IPS-20b (cell line): ENCODE data around the gene ASPG.

Source experiments
- H3K27ac ChIP-seq: one replicate; pipeline ENCODE4 v1.5.1; 2013; ENCODE audit warnings: low read length
- H3K27me3 ChIP-seq: 2 replicates; pipeline ENCODE4 v1.6.1; 2013; ENCODE audit warnings: mild to moderate bottlenecking, low read length, inconsistent platforms; ENCODE audit not compliant: insufficient read depth
- H3K36me3 ChIP-seq: 2 replicates; pipeline ENCODE4 v1.6.1; 2013; ENCODE audit warnings: low read depth, mild to moderate bottlenecking, inconsistent platforms, low read length, moderate library complexity; ENCODE audit not compliant: insufficient read depth
- H3K4me1 ChIP-seq: 2 replicates; pipeline ENCODE4 v1.6.1; 2013; ENCODE audit warnings: mild to moderate bottlenecking, control low read depth, inconsistent platforms, low read length, moderate library complexity; ENCODE audit not compliant: insufficient read depth
- H3K4me3 ChIP-seq: 2 replicates; pipeline ENCODE4 v1.5.1; 2013; ENCODE audit warnings: mild to moderate bottlenecking, low read length, inconsistent platforms
- H3K9ac ChIP-seq: 2 replicates; pipeline ENCODE4 v1.6.1; 2013; ENCODE audit warnings: low read depth, mild to moderate bottlenecking, inconsistent platforms, low read length, moderate library complexity
- H3K9me3 ChIP-seq: 2 replicates; pipeline ENCODE4 v1.6.1; 2013; ENCODE audit warnings: mild to moderate bottlenecking, low read depth, low read length, inconsistent platforms; ENCODE audit not compliant: insufficient read depth

The ASPG gene

DNA sequence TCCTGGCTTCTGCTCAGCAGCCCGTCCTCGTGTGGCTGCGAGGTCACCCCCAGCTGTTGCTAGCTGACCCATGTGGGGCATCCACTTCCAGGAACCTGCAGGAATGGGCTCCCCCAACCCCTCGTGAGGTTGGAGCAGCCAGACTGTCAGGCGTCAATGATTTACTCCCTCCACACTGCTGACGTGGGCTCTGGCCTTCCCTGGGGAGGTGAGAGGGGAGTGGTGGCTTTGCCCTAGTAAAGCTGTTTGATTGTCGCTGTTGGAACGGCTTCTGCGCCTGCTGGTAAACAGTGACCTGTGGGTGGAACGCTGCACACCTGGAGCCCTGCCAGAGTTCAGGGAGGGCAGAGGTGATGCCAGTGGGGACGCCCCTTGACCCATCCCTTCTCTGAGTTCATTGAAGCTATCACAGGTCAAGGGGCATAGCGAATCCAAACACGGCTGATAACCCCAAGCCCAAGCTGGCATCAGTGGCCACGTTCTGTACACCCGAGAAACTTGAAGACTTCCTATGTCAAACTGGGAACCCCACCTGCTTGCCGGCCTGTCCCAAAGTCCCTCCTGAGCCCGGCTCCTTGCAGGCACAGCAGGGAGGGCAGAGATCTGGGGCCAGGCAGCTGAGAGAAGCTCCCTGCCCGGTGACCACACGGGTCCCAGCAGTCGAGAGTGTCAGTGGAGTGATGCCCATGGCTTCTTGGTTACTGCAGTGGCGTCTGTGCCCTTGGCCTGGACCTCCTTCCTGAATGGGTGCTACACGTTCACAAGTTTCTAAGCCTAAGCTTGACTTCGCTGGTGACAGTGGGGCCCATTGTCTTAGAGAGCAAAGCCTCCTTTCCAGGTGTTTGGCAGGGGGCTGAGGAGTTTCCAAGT is 2.7 kb downstream of the ASPG start:
- H3K9ac ChIP-seq: no peak overlapping the region
- H3K4me3 ChIP-seq: no peak overlapping the region
- no peaks in the 10 kb centered on the region for H3K36me3 ChIP-seq
- no peaks in the 10 kb centered on the region for H3K9me3 ChIP-seq
- peaks cover 10% of the 10 kb centered on the region; the same call in 1 of the 2 replicates for H3K27me3 ChIP-seq
- H3K27ac ChIP-seq: no peak overlapping the region
- H3K4me1 ChIP-seq: no peaks in the 10 kb centered on the region

DNA sequence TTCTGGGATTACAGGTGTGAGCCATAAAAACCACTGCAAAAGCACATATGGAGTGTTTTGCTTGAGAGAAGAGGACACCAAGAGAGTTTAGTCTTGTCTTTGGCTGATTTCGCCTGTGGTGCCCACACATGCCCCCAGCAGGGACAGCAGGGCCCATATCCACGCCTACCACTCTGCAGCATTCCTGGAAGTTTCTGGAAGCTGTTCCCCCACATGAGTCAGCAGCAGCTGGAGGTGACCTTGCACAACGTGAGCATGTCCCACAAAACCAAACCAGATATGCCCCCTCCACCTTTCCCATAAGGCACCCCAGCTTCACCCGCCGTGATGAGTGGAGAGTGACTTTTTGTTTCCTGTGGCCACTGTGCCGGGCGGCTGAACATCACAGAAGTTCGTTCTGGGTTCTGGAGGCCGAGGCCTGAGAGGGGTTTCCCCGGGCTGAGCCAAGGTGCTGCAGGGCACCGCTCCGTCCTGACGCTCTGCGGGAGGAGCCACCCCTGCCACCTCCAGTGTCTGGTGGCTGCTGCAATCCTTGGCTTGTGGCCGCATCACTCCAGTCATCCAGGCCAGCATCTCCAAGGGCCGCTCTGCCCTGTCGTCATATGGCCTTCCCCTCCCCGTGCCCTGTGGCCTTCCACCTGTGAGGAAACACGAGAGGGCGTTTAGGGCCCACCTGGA is 4.7 kb downstream of the ASPG start:
- H3K27me3 ChIP-seq: peaks cover 10% of the 10 kb centered on the region; the same call in 1 of the 2 replicates
- no peak overlapping the region for H3K9ac ChIP-seq
- no peaks in the 10 kb centered on the region for H3K36me3 ChIP-seq
- no peaks in the 10 kb centered on the region for H3K9me3 ChIP-seq
- H3K27ac ChIP-seq: no peak overlapping the region
- no peaks in the 10 kb centered on the region for H3K4me1 ChIP-seq
- H3K4me3 ChIP-seq: no peak overlapping the region

GRCh38 chr14:104091061-104091926 is 5.8 kb downstream of the ASPG start:
- H3K36me3 ChIP-seq: no peaks in the 10 kb centered on the region
- H3K27me3 ChIP-seq: peaks cover 3% of the 10 kb centered on the region; the same call in 1 of the 2 replicates
- no peak overlapping the region for H3K9ac ChIP-seq
- H3K27ac ChIP-seq: no peak overlapping the region
- H3K9me3 ChIP-seq: no peaks in the 10 kb centered on the region
- H3K4me1 ChIP-seq: no peaks in the 10 kb centered on the region
- no peak overlapping the region for H3K4me3 ChIP-seq

DNA sequence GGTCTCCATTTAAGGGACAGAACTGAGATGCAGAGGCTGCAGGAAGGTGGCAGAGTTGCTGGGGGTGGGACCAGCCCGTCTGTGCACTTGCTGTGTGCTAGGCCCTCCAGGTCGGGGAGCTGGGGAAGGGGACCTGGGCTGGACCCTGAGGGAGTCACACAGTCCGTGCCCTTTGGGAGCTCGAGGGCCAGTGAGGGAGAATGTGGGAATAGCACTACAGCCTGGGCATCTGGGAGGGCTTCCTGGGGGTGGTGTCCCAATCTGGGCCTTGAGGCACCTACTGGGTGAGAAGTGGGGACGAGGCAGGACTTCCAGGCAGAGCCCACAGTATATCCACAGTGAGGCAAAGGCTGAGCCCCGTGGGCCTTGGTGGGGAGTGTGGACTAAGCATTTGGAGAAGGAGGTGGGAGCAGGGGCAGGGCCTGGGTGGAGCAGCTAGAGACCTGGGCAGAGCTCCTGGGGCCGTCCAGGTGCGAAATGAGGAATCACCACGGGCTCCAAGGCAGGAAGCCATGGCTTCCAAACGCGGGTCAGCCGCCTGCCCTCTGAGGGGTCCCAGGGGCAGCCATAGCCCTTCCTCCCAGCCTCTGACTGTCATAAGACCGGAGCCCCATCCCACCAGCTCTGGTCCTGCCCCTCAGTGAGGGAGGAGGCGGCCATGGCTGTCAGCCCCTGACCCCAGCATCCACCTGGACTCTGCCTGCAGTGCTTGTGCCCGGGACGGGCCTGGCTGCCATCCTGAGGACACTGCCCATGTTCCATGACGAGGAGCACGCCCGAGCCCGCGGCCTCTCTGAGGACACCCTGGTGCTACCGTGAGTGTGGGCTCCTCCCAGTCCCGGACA is 6.6 kb downstream of the ASPG start:
- Histone ChIP-seq H3K9ac (no peak overlapping the region), H3K9me3 (no peaks in the 10 kb centered on the region), H3K4me1 (no peaks in the 10 kb centered on the region), H3K27me3 (no peaks in the 10 kb centered on the region), H3K36me3 (no peaks in the 10 kb centered on the region), H3K4me3 (no peak overlapping the region), H3K27ac (no peak overlapping the region)

- Histone ChIP-seq H3K27me3 (no peaks in the 10 kb centered on the region), H3K9ac (no peak overlapping the region), H3K36me3 (no peaks in the 10 kb centered on the region), H3K9me3 (no peaks in the 10 kb centered on the region), H3K27ac (no peak overlapping the region), H3K4me3 (no peak overlapping the region), H3K4me1 (no peaks in the 10 kb centered on the region)
These were observed 7.4 kb downstream of the ASPG start for GRCh38 chr14:104092931-104093365.

DNA sequence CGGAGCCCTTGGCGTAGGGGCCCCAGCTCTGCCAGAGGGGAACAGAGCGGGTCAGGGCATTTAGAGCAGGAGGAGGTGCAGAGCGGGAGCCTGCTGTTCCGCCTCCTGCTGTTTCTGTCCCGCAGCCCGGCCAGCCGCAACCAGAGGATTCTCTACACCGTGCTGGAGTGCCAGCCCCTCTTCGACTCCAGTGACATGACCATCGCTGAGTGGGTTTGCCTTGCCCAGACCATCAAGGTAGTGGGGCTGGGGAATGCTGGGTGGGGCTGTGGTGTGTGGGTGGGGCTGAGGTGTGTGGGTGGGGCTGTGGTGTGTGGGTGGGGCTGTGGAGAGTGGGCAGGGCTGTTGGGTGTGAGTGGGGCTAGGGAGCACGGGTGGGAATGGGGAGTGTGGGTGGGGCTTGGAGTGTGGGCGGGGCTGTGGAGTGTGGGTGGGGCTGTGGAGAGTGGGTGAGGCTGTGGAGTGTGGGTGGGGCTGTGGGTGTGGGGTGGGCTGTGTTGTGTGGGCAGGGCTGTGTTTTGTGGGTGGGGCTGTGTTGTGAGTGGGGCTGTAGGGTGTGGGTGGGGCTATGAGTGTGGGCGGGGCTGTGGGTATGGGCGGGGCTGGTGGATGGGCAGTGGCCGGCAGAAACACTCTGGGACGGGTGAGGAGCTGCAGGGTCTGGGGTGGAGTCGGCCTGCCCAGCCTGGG is 8.0 kb downstream of the ASPG start:
- Histone ChIP-seq H3K4me1 (no peaks in the 10 kb centered on the region), H3K4me3 (no peak overlapping the region), H3K27me3 (no peaks in the 10 kb centered on the region), H3K27ac (no peak overlapping the region), H3K9me3 (no peaks in the 10 kb centered on the region), H3K36me3 (no peaks in the 10 kb centered on the region), H3K9ac (no peak overlapping the region)

DNA sequence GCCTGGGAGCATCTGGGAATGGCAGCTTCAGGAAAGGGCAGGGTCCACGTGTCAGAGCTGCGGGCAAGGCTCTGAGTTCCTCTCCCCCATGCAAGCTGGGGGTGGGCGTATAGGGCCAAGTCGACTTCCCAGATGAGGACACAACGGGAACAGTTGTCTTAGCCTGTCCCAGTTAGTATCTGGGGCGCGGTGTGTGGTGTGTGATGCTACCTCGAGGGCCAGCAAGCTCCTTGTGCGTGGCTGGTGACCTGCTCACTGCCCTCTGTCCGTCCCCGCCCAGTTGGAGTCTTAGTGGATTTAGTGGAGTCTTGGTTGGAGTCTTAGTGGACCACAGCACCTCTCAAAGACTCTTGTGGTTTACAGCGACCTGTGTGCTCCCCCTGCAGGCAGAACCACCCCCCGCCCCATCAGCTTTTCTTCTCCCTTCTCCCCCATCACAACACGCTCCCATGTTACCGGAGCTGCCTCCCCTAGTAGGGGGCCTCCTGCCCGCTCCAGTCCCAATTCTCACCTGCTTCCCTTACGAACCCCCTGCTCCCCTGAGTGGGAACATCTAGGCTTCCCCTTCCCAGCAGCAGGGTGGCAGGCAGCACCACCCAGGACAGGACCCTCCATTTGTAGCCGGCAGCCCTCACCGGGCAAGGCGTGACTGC is 8.7 kb downstream of the ASPG start:
- Histone ChIP-seq H3K36me3 (no peaks in the 10 kb centered on the region), H3K27ac (no peak overlapping the region), H3K4me1 (no peaks in the 10 kb centered on the region), H3K9me3 (no peaks in the 10 kb centered on the region), H3K27me3 (no peaks in the 10 kb centered on the region), H3K9ac (no peak overlapping the region), H3K4me3 (no peak overlapping the region)

DNA sequence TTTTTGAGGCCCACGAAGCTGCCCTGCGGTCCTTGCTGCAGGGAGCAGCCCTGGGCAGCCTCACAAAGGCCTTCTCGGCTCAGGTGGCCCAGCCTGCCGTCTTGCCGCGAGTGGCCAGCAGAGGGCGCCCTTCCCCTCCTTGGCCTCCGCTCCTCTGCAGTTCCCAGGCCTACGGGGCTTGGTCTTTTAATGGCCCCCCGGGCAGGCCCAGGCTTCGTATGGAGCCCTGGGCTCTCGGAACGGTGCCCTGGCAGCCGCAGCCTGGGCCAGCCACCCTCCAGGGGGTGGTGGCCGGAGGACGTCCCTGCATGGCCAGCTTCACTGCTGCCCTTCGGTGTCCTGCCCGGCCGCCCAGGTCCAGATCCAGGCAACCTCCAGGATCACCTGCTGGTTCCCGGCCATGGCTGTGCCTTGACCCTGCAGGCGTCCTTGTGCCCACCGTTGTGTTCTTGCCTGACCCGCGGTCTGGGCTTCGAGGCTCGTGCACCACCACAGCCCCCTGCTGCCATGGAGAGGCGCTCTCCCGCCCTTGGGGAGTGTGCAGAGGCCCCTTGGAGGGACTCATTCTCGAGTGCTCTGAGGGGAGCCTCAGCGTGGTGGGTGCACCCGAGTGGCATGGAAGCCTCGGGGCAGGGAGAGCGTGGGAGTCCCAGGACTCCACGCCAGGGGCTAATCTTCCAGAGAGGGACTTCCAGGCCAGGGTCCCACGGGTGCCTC is 9.4 kb downstream of the ASPG start:
- Histone ChIP-seq H3K27ac (no peak overlapping the region), H3K9ac (no peak overlapping the region), H3K9me3 (no peaks in the 10 kb centered on the region), H3K4me3 (no peak overlapping the region), H3K27me3 (no peaks in the 10 kb centered on the region), H3K36me3 (no peaks in the 10 kb centered on the region), H3K4me1 (no peaks in the 10 kb centered on the region)

DNA sequence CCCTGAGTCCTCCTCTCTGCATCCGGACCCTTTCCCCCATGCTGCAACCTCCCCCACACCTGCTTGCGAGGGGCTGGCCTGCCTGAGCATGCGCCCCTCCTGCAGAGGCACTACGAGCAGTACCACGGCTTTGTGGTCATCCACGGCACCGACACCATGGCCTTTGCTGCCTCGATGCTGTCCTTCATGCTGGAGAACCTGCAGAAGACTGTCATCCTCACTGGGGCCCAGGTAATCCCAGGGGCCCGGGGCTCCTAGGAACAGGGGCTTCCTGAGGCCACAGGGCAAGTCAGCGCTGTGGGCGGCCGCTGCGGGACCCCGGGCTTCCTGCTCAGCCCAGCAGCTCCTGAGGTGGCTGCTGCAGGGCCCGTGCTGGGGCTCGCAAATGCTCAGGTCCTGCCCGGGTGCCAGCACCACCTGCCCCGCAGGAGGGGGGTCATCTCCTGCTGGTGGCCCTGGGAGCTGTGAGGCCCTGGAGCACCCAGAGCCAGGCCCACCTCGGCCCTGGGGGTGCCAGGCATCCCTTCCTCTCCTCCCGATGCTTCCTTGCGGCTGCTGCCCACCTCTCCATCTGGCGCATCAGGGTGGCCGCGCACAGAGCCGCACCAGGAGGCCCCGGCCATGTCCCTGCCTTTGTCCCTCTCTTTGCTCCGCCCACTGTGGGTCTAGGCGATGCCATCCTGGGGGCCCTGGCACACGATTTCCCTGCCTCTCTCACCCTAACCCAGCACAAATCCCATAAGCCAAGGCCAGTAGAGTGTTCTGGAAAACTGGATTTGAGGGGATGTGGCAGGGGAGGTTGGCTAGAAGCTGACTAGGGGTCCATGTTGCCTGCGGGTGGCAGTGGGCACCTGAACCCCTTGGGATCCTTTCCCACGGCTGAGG is 10.2 kb downstream of the ASPG start:
- Histone ChIP-seq H3K4me3 (no peak overlapping the region), H3K9ac (no peak overlapping the region), H3K27ac (no peak overlapping the region), H3K9me3 (no peaks in the 10 kb centered on the region), H3K4me1 (no peaks in the 10 kb centered on the region), H3K36me3 (no peaks in the 10 kb centered on the region), H3K27me3 (no peaks in the 10 kb centered on the region)
